OCI-LY1 (cell line): ENCODE data around the gene DCAF4.

Source experiments
- H2AFZ ChIP-seq: fragments of 200-600 bp; sonication (generic), shearing (Covaris generic); 2 replicates; pipeline ENCODE4 v1.6.0; 2014; ENCODE audit warnings: antibody characterized with exemption, mild to moderate bottlenecking, low read length
- H3F3A ChIP-seq: fragments of 200-600 bp; sonication (generic), shearing (Covaris generic); 2 replicates; pipeline ENCODE4 v1.6.0; 2014; ENCODE audit warnings: mild to moderate bottlenecking, antibody characterized with exemption, low read length, moderate library complexity; ENCODE audit not compliant: insufficient read depth
- H3K27ac ChIP-seq: fragments of 200-600 bp; sonication (generic); 2 replicates; pipeline ENCODE4 v1.5.1; 2014; ENCODE audit warnings: low read length, mixed run types, mild to moderate bottlenecking, low read depth; ENCODE audit not compliant: poor library complexity, severe bottlenecking
- H3K27me3 ChIP-seq: fragments of 200-600 bp; sonication (generic); 2 replicates; pipeline ENCODE4 v1.6.0; 2014; ENCODE audit warnings: antibody characterized with exemption, mild to moderate bottlenecking, low read length, moderate library complexity; ENCODE audit not compliant: insufficient read depth
- H3K36me3 ChIP-seq: fragments of 200-600 bp; sonication (generic); 2 replicates; pipeline ENCODE4 v1.6.1; 2014; ENCODE audit warnings: mild to moderate bottlenecking, antibody characterized with exemption, low read length, moderate library complexity, mixed read lengths; ENCODE audit not compliant: insufficient read depth
- H3K4me1 ChIP-seq: fragments of 200-600 bp; sonication (generic); 2 replicates; pipeline ENCODE4 v1.5.1; 2014; ENCODE audit warnings: mild to moderate bottlenecking, low read length, moderate library complexity; ENCODE audit not compliant: insufficient read depth, severe bottlenecking
- H3K4me2 ChIP-seq: fragments of 200-600 bp; sonication (generic), shearing (Covaris generic); 2 replicates; pipeline ENCODE4 v1.6.1; 2014; ENCODE audit warnings: low read length
- H3K4me3 ChIP-seq: fragments of 200-600 bp; sonication (generic); 2 replicates; pipeline ENCODE4 v1.5.1; 2014; ENCODE audit warnings: low read length, low read depth, mild to moderate bottlenecking, mixed read lengths; ENCODE audit not compliant: poor library complexity, severe bottlenecking
- H3K79me2 ChIP-seq: fragments of 200-600 bp; shearing (Covaris generic); 2 replicates; pipeline ENCODE4 v1.6.1; 2016; ENCODE audit warnings: mixed run types, low read length, mixed read lengths; ENCODE audit not compliant: insufficient read depth
- H3K9ac ChIP-seq: fragments of 200-600 bp; sonication (generic), shearing (Covaris generic); 2 replicates; pipeline ENCODE4 v1.6.1; 2014; ENCODE audit warnings: mild to moderate bottlenecking, low read length, mixed read lengths
- H3K9me2 ChIP-seq: fragments of 200-600 bp; sonication (generic), shearing (Covaris generic); 2 replicates; pipeline ENCODE4 v1.6.1; 2014; ENCODE audit warnings: low read depth, mild to moderate bottlenecking, low read length, mixed read lengths
- H3K9me3 ChIP-seq: fragments of 200-600 bp; shearing (Covaris generic); 2 replicates; pipeline ENCODE4 v1.6.1; 2014; ENCODE audit warnings: low read length, mixed read lengths
- H4K20me1 ChIP-seq: fragments of 200-600 bp; sonication (generic), shearing (Covaris generic); 2 replicates; pipeline ENCODE4 v1.6.0; 2016; ENCODE audit warnings: mild to moderate bottlenecking, low read length; ENCODE audit not compliant: insufficient read depth
- EZH2 ChIP-seq: fragments of 200-600 bp; sonication (generic), shearing (Covaris generic); IDR thresholded peaks from 2 replicates; pipeline ENCODE4 v1.8.0; 2017; ENCODE audit warnings: borderline replicate concordance, mixed run types, mild to moderate bottlenecking, antibody characterized with exemption, low read length, moderate library complexity, mixed read lengths
- TF ChIP-seq, protein P1 (sequence below): fragments of 200-600 bp; sonication (generic), shearing (Covaris generic); IDR thresholded peaks from 2 replicates; pipeline ENCODE4 v1.5.1; 2017; ENCODE audit warnings: mild to moderate bottlenecking, antibody characterized with exemption, low read length, moderate library complexity, mixed read lengths

DCAF4 gene

DNA sequence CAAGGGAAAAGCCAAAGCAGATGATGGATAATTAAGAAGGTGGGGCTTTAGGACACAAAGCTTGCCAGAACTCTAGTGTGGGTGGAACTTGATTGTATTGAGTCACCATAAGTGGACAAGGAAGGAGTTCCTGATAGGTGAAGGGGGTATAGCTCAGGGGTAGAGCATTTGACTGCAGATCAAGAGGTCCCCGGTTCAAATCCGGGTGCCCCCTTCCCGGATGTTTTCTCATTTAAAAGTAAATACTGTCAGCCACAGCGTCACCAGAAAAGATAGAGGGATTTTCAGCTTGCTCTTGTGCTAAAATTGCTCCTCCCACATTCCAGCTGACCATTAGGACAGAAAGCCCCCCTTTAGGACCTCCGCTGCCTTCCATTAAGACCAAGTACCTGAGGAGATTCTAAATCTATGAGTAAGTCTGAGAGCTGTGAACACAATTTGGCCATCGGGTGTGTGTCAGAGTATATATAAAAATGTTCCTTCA, 36.6 kb downstream of the DCAF4 start:
- Histone ChIP-seq H3K4me2 (no peak overlapping the region), H2AFZ (no peak overlapping the region), H3K4me3 (no peak overlapping the region), H3K4me1 (no peaks in the 10 kb centered on the region), H3K27me3 (no peaks in the 10 kb centered on the region), H3K36me3 (peaks cover 36% of the 10 kb centered on the region), H3K9ac (no peak overlapping the region), H3F3A (no peaks in the 10 kb centered on the region), H3K9me3 (no peaks in the 10 kb centered on the region), H4K20me1 (no peaks in the 10 kb centered on the region), H3K9me2 (no peaks in the 10 kb centered on the region), H3K79me2 (no peaks in the 10 kb centered on the region), H3K27ac (no peak overlapping the region)
- TF ChIP-seq EZH2, result no peak
- TF ChIP-seq, protein P1, sequence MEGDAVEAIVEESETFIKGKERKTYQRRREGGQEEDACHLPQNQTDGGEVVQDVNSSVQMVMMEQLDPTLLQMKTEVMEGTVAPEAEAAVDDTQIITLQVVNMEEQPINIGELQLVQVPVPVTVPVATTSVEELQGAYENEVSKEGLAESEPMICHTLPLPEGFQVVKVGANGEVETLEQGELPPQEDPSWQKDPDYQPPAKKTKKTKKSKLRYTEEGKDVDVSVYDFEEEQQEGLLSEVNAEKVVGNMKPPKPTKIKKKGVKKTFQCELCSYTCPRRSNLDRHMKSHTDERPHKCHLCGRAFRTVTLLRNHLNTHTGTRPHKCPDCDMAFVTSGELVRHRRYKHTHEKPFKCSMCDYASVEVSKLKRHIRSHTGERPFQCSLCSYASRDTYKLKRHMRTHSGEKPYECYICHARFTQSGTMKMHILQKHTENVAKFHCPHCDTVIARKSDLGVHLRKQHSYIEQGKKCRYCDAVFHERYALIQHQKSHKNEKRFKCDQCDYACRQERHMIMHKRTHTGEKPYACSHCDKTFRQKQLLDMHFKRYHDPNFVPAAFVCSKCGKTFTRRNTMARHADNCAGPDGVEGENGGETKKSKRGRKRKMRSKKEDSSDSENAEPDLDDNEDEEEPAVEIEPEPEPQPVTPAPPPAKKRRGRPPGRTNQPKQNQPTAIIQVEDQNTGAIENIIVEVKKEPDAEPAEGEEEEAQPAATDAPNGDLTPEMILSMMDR, result no peak

DNA sequence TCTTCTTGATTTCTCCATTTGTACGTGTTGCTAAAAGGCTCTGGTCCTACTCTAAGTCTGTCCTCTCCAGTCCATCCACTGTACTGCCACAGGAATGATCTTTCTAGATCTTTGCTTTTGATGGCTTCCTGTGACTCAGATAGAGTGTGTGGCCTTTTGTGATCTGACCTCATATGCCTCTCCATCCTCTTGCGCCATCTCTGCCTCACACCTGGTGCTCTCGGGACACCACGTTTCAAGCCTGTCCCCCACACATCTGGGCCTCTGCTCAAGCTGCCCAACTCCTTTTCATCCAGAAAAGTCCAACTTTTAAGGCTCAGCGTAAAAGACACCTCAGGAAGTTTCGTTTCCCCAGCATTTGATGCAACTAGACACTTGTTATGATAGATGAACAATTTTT, 39.0 kb downstream of the DCAF4 start:
- Histone ChIP-seq H3K4me1 (no peaks in the 10 kb centered on the region), H3K9me3 (no peaks in the 10 kb centered on the region), H3K9ac (no peak overlapping the region), H3K27me3 (no peaks in the 10 kb centered on the region), H3K27ac (no peak overlapping the region), H3K9me2 (no peaks in the 10 kb centered on the region), H3K36me3 (peaks cover 20% of the 10 kb centered on the region; the same call in 1 of the 2 replicates), H2AFZ (no peak overlapping the region), H3K4me2 (no peak overlapping the region), H4K20me1 (no peaks in the 10 kb centered on the region), H3K79me2 (no peaks in the 10 kb centered on the region), H3K4me3 (no peak overlapping the region), H3F3A (no peaks in the 10 kb centered on the region)
- no peak for TF ChIP-seq EZH2
- TF ChIP-seq, protein P1, result no peak

DNA sequence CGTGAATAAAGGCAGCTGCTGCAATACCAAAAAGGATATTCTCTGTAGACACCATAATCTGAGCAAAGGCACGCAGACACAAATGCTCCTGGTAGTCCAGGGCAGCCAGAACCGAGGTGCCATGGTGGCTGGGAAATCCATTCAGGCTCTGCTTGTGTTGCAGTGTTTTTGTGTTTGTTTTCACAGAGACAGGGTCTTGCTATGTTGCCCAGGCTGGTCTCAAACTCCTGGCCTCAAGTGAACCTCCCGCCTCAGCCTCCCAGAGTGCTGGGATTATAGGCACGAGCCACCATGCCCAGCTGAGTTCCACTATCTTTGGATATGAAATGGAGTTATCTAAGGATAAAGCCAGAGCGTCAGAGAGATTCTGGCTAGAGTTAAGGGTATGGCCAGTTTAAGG, 39.8 kb downstream of the DCAF4 start:
- Histone ChIP-seq H4K20me1 (no peaks in the 10 kb centered on the region), H3K9me2 (no peaks in the 10 kb centered on the region), H3K4me1 (no peaks in the 10 kb centered on the region), H3K9me3 (no peaks in the 10 kb centered on the region), H3K27ac (no peak overlapping the region), H3K27me3 (no peaks in the 10 kb centered on the region), H3K4me2 (no peak overlapping the region), H2AFZ (no peak overlapping the region), H3K79me2 (no peaks in the 10 kb centered on the region), H3F3A (no peaks in the 10 kb centered on the region), H3K9ac (no peak overlapping the region), H3K36me3 (peaks cover 20% of the 10 kb centered on the region), H3K4me3 (no peak overlapping the region)
- TF ChIP-seq, protein P1, result no peak
- no peak for TF ChIP-seq EZH2
